GM23248 (cell line): ENCODE data around the gene CXCR3. TPM values are rescaled to one million over a fixed set of nuclear protein-coding genes. Genes with fewer than 3 reads are reported as not detected.
"Not testable (repeated sequence)": the region's sequence is repeated elsewhere in the genome, so short reads cannot be mapped to it uniquely, and the experiment has no call there.

ENCODE experiments used
- DNase-seq: peaks from one replicate; pipeline ENCODE4 v3.0.0-alpha.2; 2015
- H2AFZ ChIP-seq: fragments of 200-600 bp; sonication (generic); 2 replicates; pipeline ENCODE4 v1.6.1; 2016; ENCODE audit warnings: antibody characterized with exemption
- H3F3A ChIP-seq: fragments of 200-600 bp; sonication (generic); 2 replicates; pipeline ENCODE4 v1.6.1; 2016; ENCODE audit warnings: mild to moderate bottlenecking, antibody characterized with exemption, mixed run types; ENCODE audit not compliant: insufficient read depth
- H3K27ac ChIP-seq: fragments of 200-600 bp; sonication (generic); 2 replicates; pipeline ENCODE4 v1.5.1; 2016; ENCODE audit warnings: mild to moderate bottlenecking
- H3K27me3 ChIP-seq: fragments of 200-600 bp; sonication (generic); replicated peaks from 2 replicates; pipeline ENCODE4 v1.6.1; 2016; ENCODE audit warnings: mild to moderate bottlenecking; ENCODE audit not compliant: insufficient read depth
- H3K36me3 ChIP-seq: fragments of 200-600 bp; sonication (generic); 2 replicates; pipeline ENCODE4 v1.6.1; 2016; ENCODE audit warnings: low read depth, mild to moderate bottlenecking
- H3K4me1 ChIP-seq: fragments of 200-600 bp; sonication (generic); 2 replicates; pipeline ENCODE4 v1.6.1; 2016; ENCODE audit warnings: mild to moderate bottlenecking; ENCODE audit not compliant: insufficient read depth
- H3K4me2 ChIP-seq: fragments of 200-600 bp; sonication (generic); one replicate; pipeline ENCODE4 v1.6.1; 2016; ENCODE audit warnings: mild to moderate bottlenecking; ENCODE audit not compliant: unreplicated experiment
- H3K4me3 ChIP-seq: fragments of 200-600 bp; sonication (generic); 2 replicates; pipeline ENCODE4 v1.5.1; 2016; ENCODE audit warnings: mild to moderate bottlenecking
- H3K79me2 ChIP-seq: fragments of 200-600 bp; sonication (generic); 2 replicates; pipeline ENCODE4 v1.6.1; 2016; ENCODE audit warnings: mild to moderate bottlenecking; ENCODE audit not compliant: insufficient read depth
- H3K9ac ChIP-seq: fragments of 200-600 bp; sonication (generic); 2 replicates; pipeline ENCODE4 v1.6.1; 2016; ENCODE audit warnings: mild to moderate bottlenecking
- H3K9me2 ChIP-seq: fragments of 200-600 bp; sonication (generic); 2 replicates; pipeline ENCODE4 v1.6.1; 2016; ENCODE audit warnings: mixed run types, mild to moderate bottlenecking, moderate library complexity; ENCODE audit not compliant: insufficient read depth
- H3K9me3 ChIP-seq: fragments of 200-600 bp; sonication (generic); one replicate; pipeline ENCODE4 v1.6.1; 2017; ENCODE audit warnings: low read depth
- H4K20me1 ChIP-seq: fragments of 200-600 bp; sonication (generic); 2 replicates; pipeline ENCODE4 v1.6.0; 2016; ENCODE audit not compliant: insufficient read depth
- EZH2 ChIP-seq: fragments of 200-600 bp; sonication (generic); IDR thresholded peaks from 2 replicates; pipeline ENCODE4 v1.6.1; 2018; ENCODE audit warnings: antibody characterized with exemption, mild to moderate bottlenecking; ENCODE audit not compliant: insufficient read depth, poor library complexity, severe bottlenecking
- EZH2phosphoT487 ChIP-seq: fragments of 200-600 bp; sonication (generic); IDR thresholded peaks from 2 replicates; pipeline ENCODE4 v1.6.1; 2018; ENCODE audit warnings: antibody characterized with exemption, moderate library complexity, mild to moderate bottlenecking, low read depth; ENCODE audit not compliant: insufficient read depth
- WGBS, 2 experiments: methylation state at CpG; one replicate each; pipeline ENCODE4 v1.1.6; 2015 to 2017; ENCODE audit warnings: low lambda C conversion rate in 2 of 2, low coverage in 1 of 2; ENCODE audit errors: missing lambda C conversion rate in 2 of 2; 5-methylcytosine and 5-hydroxymethylcytosine counted together
- in situ Hi-C: fragments of 300-500 bp; cut with MboI; formaldehyde crosslinking; loops from 2 replicates; pipeline ENCODE4 v1.15.0; 2020
- polyA plus RNA-seq: library from polyadenylated mRNA; unstranded; fragments of >200 nt; fragmentation: Nextera tagmentation; extraction: Ambion mirVana; gene quantifications from 2 replicates; pipeline ENCODE4 v1.2.1, GENCODE V29; 2016
- total RNA-seq: library from RNA; depleted of rRNA; stranded (reverse); fragments of >200 nt; shearing (Covaris generic); gene quantifications from 2 replicates; pipeline ENCODE4 v1.2.3, GENCODE V29; 2014

The CXCR3 gene
- total and polyA plus RNA-seq, 2 experiments from 2014 or later: not detected

- in situ Hi-C loops: no loop called here
- 83 to 91% methylated on average over 5 to 28 of the region's 33 CpGs for WGBS, 2 experiments
- H3K4me1 ChIP-seq: no peaks in the 10 kb centered on the region
These were observed 14.7 kb downstream of the CXCR3 start for GRCh38 chrX:71603618-71604017.

GRCh38 chrX:71599965-71600364, 18.3 kb downstream of the CXCR3 start:
- no peaks in the 10 kb centered on the region for H3K79me2 ChIP-seq
- no peak for DNase-seq
- in situ Hi-C loops: no loop called here
- H2AFZ ChIP-seq: no peak overlapping the region
- H3K9ac ChIP-seq: no peak overlapping the region
- H3F3A ChIP-seq: peaks cover 30% of the 10 kb centered on the region
- H3K36me3 ChIP-seq: peaks cover 21% of the 10 kb centered on the region
- no peak overlapping the region for H3K27ac ChIP-seq
- no peak overlapping the region for H3K4me3 ChIP-seq
- H3K9me3 ChIP-seq: no peaks in the 10 kb centered on the region
- H3K27me3 ChIP-seq: no peaks in the 10 kb centered on the region
- H4K20me1 ChIP-seq: no peaks in the 10 kb centered on the region
- TF ChIP-seq EZH2 (no peak), EZH2phosphoT487 (no peak)
- no peaks in the 10 kb centered on the region for H3K9me2 ChIP-seq
- no peak overlapping the region for H3K4me2 ChIP-seq
- no peaks in the 10 kb centered on the region for H3K4me1 ChIP-seq
- WGBS, 2 experiments: 95 to 97% methylated on average over 2 of the region's 2 CpGs

More at GRCh38 chrX:71603618-71604017, 14.7 kb downstream of the CXCR3 start:
- Histone ChIP-seq H3F3A (peaks cover 31% of the 10 kb centered on the region), H3K4me3 (no peak overlapping the region), H3K36me3 (peaks cover 34% of the 10 kb centered on the region), H3K9ac (no peak overlapping the region), H3K27ac (peak overlapping the region; percentile 43), H3K4me2 (no peak overlapping the region), H3K9me2 (no peaks in the 10 kb centered on the region), H4K20me1 (no peaks in the 10 kb centered on the region), H2AFZ (no peak overlapping the region), H3K79me2 (peaks cover 9% of the 10 kb centered on the region; the same call in 1 of the 2 replicates), H3K9me3 (no peaks in the 10 kb centered on the region), H3K27me3 (no peaks in the 10 kb centered on the region)
- TF ChIP-seq EZH2 (no peak), EZH2phosphoT487 (no peak)
- peak; percentile 18 for DNase-seq

GRCh38 chrX:71593210-71593609, 25.1 kb downstream of the CXCR3 start:
- H3F3A ChIP-seq: not testable (repeated sequence)

GRCh38 chrX:71586929-71587328, 31.4 kb downstream of the CXCR3 start:
- in situ Hi-C loops: no loop called here
- Histone ChIP-seq H3K79me2 (no peaks in the 10 kb centered on the region), H3F3A (no peaks in the 10 kb centered on the region), H3K27ac (no peak overlapping the region), H4K20me1 (no peaks in the 10 kb centered on the region), H3K9ac (no peak overlapping the region), H3K36me3 (no peaks in the 10 kb centered on the region), H3K9me2 (no peaks in the 10 kb centered on the region), H3K9me3 (no peaks in the 10 kb centered on the region), H3K4me3 (no peak overlapping the region), H2AFZ (no peak overlapping the region), H3K27me3 (no peaks in the 10 kb centered on the region), H3K4me1 (no peaks in the 10 kb centered on the region), H3K4me2 (no peak overlapping the region)
- TF ChIP-seq EZH2phosphoT487: no peak
- no peak for TF ChIP-seq EZH2
- DNase-seq: no peak
- 100% methylated on average over 2 of the region's 2 CpGs for WGBS, 2 experiments

More at GRCh38 chrX:71593210-71593609, 25.1 kb downstream of the CXCR3 start:
- H3K27ac ChIP-seq, in situ Hi-C loops, H3K4me2 ChIP-seq, DNase-seq, H3K27me3 ChIP-seq, H3K4me1 ChIP-seq, H3K4me3 ChIP-seq, H3K9me3 ChIP-seq, H4K20me1 ChIP-seq, H3K9me2 ChIP-seq, H3K79me2 ChIP-seq, H3K36me3 ChIP-seq, H2AFZ ChIP-seq, H3K9ac ChIP-seq: not testable (repeated sequence)
- WGBS, 2 experiments: 97 to 98% methylated on average over 5 to 7 of the region's 8 CpGs

GRCh38 chrX:71581210-71581609, 37.1 kb downstream of the CXCR3 start:
- H3K4me2 ChIP-seq: no peak overlapping the region
- H2AFZ ChIP-seq: no peak overlapping the region
- TF ChIP-seq EZH2 (no peak), EZH2phosphoT487 (no peak)
- H3K27me3 ChIP-seq: no peaks in the 10 kb centered on the region
- no peaks in the 10 kb centered on the region for H3K9me3 ChIP-seq
- no peak for DNase-seq
- no peaks in the 10 kb centered on the region for H3K4me1 ChIP-seq
- no peaks in the 10 kb centered on the region for H3F3A ChIP-seq
- H3K27ac ChIP-seq: no peak overlapping the region
- peaks cover 6% of the 10 kb centered on the region; the same call in 1 of the 2 replicates for H3K36me3 ChIP-seq
- peaks cover 12% of the 10 kb centered on the region; the same call in 1 of the 2 replicates for H3K79me2 ChIP-seq
- H3K9ac ChIP-seq: no peak overlapping the region
- in situ Hi-C loops: no loop called here
- H3K9me2 ChIP-seq: no peaks in the 10 kb centered on the region
- H3K4me3 ChIP-seq: no peak overlapping the region
- no peaks in the 10 kb centered on the region for H4K20me1 ChIP-seq
- 39 to 41% methylated on average over 5 of the region's 5 CpGs for WGBS, 2 experiments
